ENCODE data around the gene UACA. TPM values are rescaled to one million over a fixed set of nuclear protein-coding genes. Genes with fewer than 3 reads are reported as not detected.
A peak's percentile ranks its signal among the peaks of the same experiment; 100 is the strongest.

UACA gene
- total RNA-seq, 1 donor from 2014 or later: 100 TPM

- no peaks in the 10 kb centered on the region for H3K27me3 ChIP-seq (ENCODE audit: control insufficient read depth in 3 of 3, insufficient read depth in 3 of 3, low read length in 3 of 3)
- no peak overlapping the region for H3K9ac ChIP-seq (ENCODE audit: low read depth in 1 of 3, low read length in 3 of 3)
- no peak overlapping the region for H3K27ac ChIP-seq (ENCODE audit: low read depth, low read length)
- no peaks in the 10 kb centered on the region for H3K4me1 ChIP-seq (ENCODE audit: control insufficient read depth in 3 of 3, insufficient read depth in 3 of 3, low read length in 3 of 3)
- no peaks in the 10 kb centered on the region for H3K36me3 ChIP-seq (ENCODE audit: control insufficient read depth in 3 of 3, insufficient read depth in 3 of 3, low read length in 3 of 3)
- no peaks in the 10 kb centered on the region for H3K9me3 ChIP-seq (ENCODE audit: control insufficient read depth in 3 of 3, low read length in 3 of 3)
- no peak overlapping the region for H3K4me3 ChIP-seq (ENCODE audit: low read length in 3 of 3)
Observed at GRCh38 chr15:70783610-70784022, 20.3 kb upstream of the UACA start.

DNA sequence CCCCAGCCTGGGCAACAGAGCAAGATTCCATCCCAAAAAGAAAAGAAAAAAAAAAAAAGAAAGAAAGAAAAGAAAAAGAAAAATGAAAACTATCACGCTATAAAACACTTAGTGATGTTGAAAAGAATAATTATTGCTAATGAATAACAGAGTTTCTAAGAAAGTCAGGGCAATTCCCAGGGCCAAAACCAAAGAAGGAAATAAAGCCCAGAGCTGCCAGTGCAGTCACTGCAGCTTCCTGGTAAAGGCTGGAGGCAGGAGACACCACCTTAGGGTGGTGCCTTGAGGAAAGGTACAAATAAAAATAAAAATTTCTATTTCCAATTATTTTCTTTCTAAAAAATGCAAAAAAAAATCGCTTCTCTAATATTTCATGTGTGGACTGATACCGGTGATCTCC is 19.7 kb upstream of the UACA start:
- Histone ChIP-seq H3K4me1 (ENCODE audit: control insufficient read depth in 3 of 3, insufficient read depth in 3 of 3, low read length in 3 of 3) (no peaks in the 10 kb centered on the region), H3K4me3 (ENCODE audit: low read length in 3 of 3) (no peak overlapping the region), H3K36me3 (ENCODE audit: control insufficient read depth in 3 of 3, insufficient read depth in 3 of 3, low read length in 3 of 3) (no peaks in the 10 kb centered on the region), H3K9me3 (ENCODE audit: control insufficient read depth in 3 of 3, low read length in 3 of 3) (no peaks in the 10 kb centered on the region), H3K27me3 (ENCODE audit: control insufficient read depth in 3 of 3, insufficient read depth in 3 of 3, low read length in 3 of 3) (no peaks in the 10 kb centered on the region), H3K9ac (ENCODE audit: low read depth in 1 of 3, low read length in 3 of 3) (no peak overlapping the region), H3K27ac (ENCODE audit: low read depth, low read length) (no peak overlapping the region)

GRCh38 chr15:70781236-70781635 is 17.9 kb upstream of the UACA start:
- Histone ChIP-seq H3K27me3 (ENCODE audit: control insufficient read depth in 3 of 3, insufficient read depth in 3 of 3, low read length in 3 of 3) (no peaks in the 10 kb centered on the region), H3K9me3 (ENCODE audit: control insufficient read depth in 3 of 3, low read length in 3 of 3) (no peaks in the 10 kb centered on the region), H3K36me3 (ENCODE audit: control insufficient read depth in 3 of 3, insufficient read depth in 3 of 3, low read length in 3 of 3) (no peaks in the 10 kb centered on the region), H3K4me1 (ENCODE audit: control insufficient read depth in 3 of 3, insufficient read depth in 3 of 3, low read length in 3 of 3) (no peaks in the 10 kb centered on the region), H3K27ac (ENCODE audit: low read depth, low read length) (no peak overlapping the region), H3K9ac (ENCODE audit: low read depth in 1 of 3, low read length in 3 of 3) (no peak overlapping the region), H3K4me3 (ENCODE audit: low read length in 3 of 3) (no peak overlapping the region)

GRCh38 chr15:70778258-70779076 is 15.1 kb upstream of the UACA start:
- Histone ChIP-seq H3K27ac (ENCODE audit: low read depth, low read length) (no peak overlapping the region), H3K27me3 (ENCODE audit: control insufficient read depth in 3 of 3, insufficient read depth in 3 of 3, low read length in 3 of 3) (no peaks in the 10 kb centered on the region), H3K9ac (ENCODE audit: low read depth in 1 of 3, low read length in 3 of 3) (no peak overlapping the region), H3K4me1 (ENCODE audit: control insufficient read depth in 3 of 3, insufficient read depth in 3 of 3, low read length in 3 of 3) (no peaks in the 10 kb centered on the region), H3K4me3 (ENCODE audit: low read length in 3 of 3) (no peak overlapping the region), H3K9me3 (ENCODE audit: control insufficient read depth in 3 of 3, low read length in 3 of 3) (no peaks in the 10 kb centered on the region), H3K36me3 (ENCODE audit: control insufficient read depth in 3 of 3, insufficient read depth in 3 of 3, low read length in 3 of 3) (no peaks in the 10 kb centered on the region)

DNA sequence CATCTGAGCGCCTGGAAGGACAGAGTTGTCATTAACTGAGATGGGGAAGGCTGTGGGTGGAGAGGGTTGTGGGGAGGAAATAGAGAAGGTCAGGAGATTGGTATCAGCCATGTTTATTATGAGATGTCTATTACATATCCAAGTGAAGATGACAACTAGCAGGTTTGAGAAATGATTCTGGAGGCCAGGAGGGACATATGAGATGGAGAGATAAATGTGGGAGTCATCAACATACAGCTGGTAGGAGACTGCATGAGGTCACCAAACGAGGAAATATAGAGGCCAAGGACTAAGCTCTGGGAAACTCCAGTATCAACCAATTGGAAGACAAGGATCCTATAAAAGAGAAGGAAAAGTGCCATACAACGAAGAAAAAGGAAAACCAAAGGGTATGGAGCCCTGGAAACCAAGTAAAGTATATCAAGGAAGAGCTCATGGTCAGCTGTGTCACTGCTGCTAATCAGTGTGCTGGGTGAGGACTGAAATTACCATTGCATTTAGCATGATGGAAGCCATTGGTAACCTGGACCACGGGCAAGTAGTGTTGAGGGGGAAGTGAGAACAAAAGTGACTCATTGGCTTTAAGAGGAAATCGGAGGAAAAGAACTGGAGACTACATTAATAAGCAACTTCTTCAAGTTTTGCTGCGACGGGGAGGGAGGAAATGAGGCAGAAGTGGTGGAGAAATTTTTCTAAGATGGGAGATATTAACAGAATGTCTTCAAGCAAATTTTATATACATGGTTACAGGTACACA is 14.0 kb upstream of the UACA start:
- Histone ChIP-seq H3K36me3 (ENCODE audit: control insufficient read depth in 3 of 3, insufficient read depth in 3 of 3, low read length in 3 of 3) (no peaks in the 10 kb centered on the region), H3K4me3 (ENCODE audit: low read length in 3 of 3) (no peak overlapping the region), H3K4me1 (ENCODE audit: control insufficient read depth in 3 of 3, insufficient read depth in 3 of 3, low read length in 3 of 3) (no peaks in the 10 kb centered on the region), H3K9me3 (ENCODE audit: control insufficient read depth in 3 of 3, low read length in 3 of 3) (no peaks in the 10 kb centered on the region), H3K9ac (ENCODE audit: low read depth in 1 of 3, low read length in 3 of 3) (no peak overlapping the region), H3K27ac (ENCODE audit: low read depth, low read length) (no peak overlapping the region), H3K27me3 (ENCODE audit: control insufficient read depth in 3 of 3, insufficient read depth in 3 of 3, low read length in 3 of 3) (no peaks in the 10 kb centered on the region)

DNA sequence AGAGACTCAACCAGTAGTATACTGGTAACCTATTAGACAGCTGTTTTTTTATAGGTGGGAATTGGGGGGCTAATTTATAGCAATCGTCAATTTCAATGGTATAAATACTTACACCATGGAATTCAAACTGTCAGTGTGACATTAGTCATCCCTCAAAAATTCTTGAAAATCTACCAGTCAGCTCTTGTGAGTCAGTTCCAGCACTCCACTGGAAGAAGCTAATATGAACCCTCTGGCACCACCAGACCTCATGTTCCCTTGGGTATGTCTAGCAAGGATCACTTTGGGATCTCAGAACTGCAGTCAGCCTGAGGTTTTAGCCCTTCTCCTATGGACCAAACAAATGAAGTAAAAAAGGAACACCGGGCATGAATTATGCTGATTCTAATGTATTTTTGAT is 11.8 kb upstream of the UACA start:
- H3K9me3 ChIP-seq (ENCODE audit: control insufficient read depth in 3 of 3, low read length in 3 of 3): no peaks in the 10 kb centered on the region
- H3K4me1 ChIP-seq (ENCODE audit: control insufficient read depth in 3 of 3, insufficient read depth in 3 of 3, low read length in 3 of 3): peaks cover 9 to 12% (median 10%) of the 10 kb centered on the region in 3 donors
- H3K27me3 ChIP-seq (ENCODE audit: control insufficient read depth in 3 of 3, insufficient read depth in 3 of 3, low read length in 3 of 3): no peaks in the 10 kb centered on the region
- H3K4me3 ChIP-seq (ENCODE audit: low read length in 3 of 3): no peak overlapping the region
- no peak overlapping the region for H3K27ac ChIP-seq (ENCODE audit: low read depth, low read length)
- no peaks in the 10 kb centered on the region for H3K36me3 ChIP-seq (ENCODE audit: control insufficient read depth in 3 of 3, insufficient read depth in 3 of 3, low read length in 3 of 3)
- H3K9ac ChIP-seq (ENCODE audit: low read depth in 1 of 3, low read length in 3 of 3): no peak overlapping the region

GRCh38 chr15:70772402-70772801 is 9.0 kb upstream of the UACA start:
- no peaks in the 10 kb centered on the region for H3K27me3 ChIP-seq (ENCODE audit: control insufficient read depth in 3 of 3, insufficient read depth in 3 of 3, low read length in 3 of 3)
- no peak overlapping the region for H3K27ac ChIP-seq (ENCODE audit: low read depth, low read length)
- no peaks in the 10 kb centered on the region for H3K9me3 ChIP-seq (ENCODE audit: control insufficient read depth in 3 of 3, low read length in 3 of 3)
- H3K4me1 ChIP-seq (ENCODE audit: control insufficient read depth in 3 of 3, insufficient read depth in 3 of 3, low read length in 3 of 3): peaks cover 9 to 12% (median 10%) of the 10 kb centered on the region in 3 donors
- H3K4me3 ChIP-seq (ENCODE audit: low read length in 3 of 3): no peak overlapping the region
- H3K36me3 ChIP-seq (ENCODE audit: control insufficient read depth in 3 of 3, insufficient read depth in 3 of 3, low read length in 3 of 3): no peaks in the 10 kb centered on the region
- no peak overlapping the region for H3K9ac ChIP-seq (ENCODE audit: low read depth in 1 of 3, low read length in 3 of 3)

DNA sequence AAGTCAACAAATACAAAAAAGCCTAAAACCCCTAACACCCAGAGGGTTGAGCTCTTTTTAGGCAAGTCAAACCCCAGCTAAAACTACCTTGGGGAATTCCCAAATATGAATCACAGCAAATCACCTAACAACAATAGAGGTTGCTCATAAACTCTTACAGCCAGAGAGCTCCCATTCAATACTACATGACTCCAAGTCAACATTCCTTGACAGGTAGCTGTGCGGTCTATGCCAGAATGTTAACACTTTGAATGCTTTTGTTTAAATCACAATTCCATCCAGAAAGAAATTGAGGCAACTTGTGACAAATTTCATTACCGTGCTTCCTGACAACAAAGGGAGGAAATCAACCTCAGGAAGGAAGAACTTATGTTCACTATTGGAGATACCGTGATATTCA is 7.5 kb upstream of the UACA start:
- peaks cover 16 to 19% (median 17%) of the 10 kb centered on the region in 3 donors for H3K4me1 ChIP-seq (ENCODE audit: control insufficient read depth in 3 of 3, insufficient read depth in 3 of 3, low read length in 3 of 3)
- no peak overlapping the region for H3K9ac ChIP-seq (ENCODE audit: low read depth in 1 of 3, low read length in 3 of 3)
- H3K27ac ChIP-seq (ENCODE audit: low read depth, low read length): no peak overlapping the region

DNA sequence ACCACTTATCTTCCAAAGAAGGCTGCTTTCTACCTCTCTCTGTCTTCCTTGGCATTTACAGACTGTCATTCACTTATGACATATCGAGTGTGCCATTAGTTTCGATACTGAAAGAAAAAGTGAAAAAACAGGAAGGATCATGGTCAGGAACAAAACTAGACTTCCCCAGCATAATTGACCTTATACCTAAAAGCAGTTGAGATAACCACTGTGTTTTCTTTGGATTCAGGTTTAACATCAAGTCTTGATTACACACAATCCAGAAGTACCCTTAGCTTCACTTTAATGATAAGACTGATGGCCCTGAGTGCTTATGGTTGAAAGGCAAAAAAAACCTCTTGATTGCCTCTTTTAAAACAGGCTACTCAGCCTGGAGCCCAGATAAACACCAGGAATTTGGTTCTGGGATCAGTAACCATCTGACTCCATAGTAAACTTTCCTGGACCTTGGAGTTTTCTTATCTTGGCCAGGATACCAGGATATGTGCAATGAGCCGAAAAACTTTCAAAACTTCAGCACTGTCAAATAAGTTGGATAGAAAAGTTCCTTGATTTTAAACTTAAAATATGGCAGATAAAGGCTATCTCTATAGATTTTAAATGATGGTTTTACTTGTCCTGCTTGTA is 5.0 kb upstream of the UACA start:
- no peaks in the 10 kb centered on the region for H3K9me3 ChIP-seq (ENCODE audit: control insufficient read depth in 3 of 3, low read length in 3 of 3)
- peak overlapping the region; percentile 37 for H3K27ac ChIP-seq (ENCODE audit: low read depth, low read length)
- no peak overlapping the region for H3K4me3 ChIP-seq (ENCODE audit: low read length in 3 of 3)
- peaks cover 18 to 32% (median 31%) of the 10 kb centered on the region in 3 donors for H3K4me1 ChIP-seq (ENCODE audit: control insufficient read depth in 3 of 3, insufficient read depth in 3 of 3, low read length in 3 of 3)
- H3K36me3 ChIP-seq (ENCODE audit: control insufficient read depth in 3 of 3, insufficient read depth in 3 of 3, low read length in 3 of 3): no peaks in the 10 kb centered on the region
- H3K27me3 ChIP-seq (ENCODE audit: control insufficient read depth in 3 of 3, insufficient read depth in 3 of 3, low read length in 3 of 3): no peaks in the 10 kb centered on the region
- H3K9ac ChIP-seq (ENCODE audit: low read depth in 1 of 3, low read length in 3 of 3): no peak overlapping the region

More for the DNA sequence above, 7.5 kb upstream of the UACA start:
- H3K9me3 ChIP-seq (ENCODE audit: control insufficient read depth in 3 of 3, low read length in 3 of 3): no peaks in the 10 kb centered on the region
- H3K36me3 ChIP-seq (ENCODE audit: control insufficient read depth in 3 of 3, insufficient read depth in 3 of 3, low read length in 3 of 3): no peaks in the 10 kb centered on the region
- no peaks in the 10 kb centered on the region for H3K27me3 ChIP-seq (ENCODE audit: control insufficient read depth in 3 of 3, insufficient read depth in 3 of 3, low read length in 3 of 3)
- no peak overlapping the region for H3K4me3 ChIP-seq (ENCODE audit: low read length in 3 of 3)

GRCh38 chr15:70767667-70768066 is 4.3 kb upstream of the UACA start:
- H3K4me3 ChIP-seq (ENCODE audit: low read length in 3 of 3): no peak overlapping the region
- no peak overlapping the region for H3K9ac ChIP-seq (ENCODE audit: low read depth in 1 of 3, low read length in 3 of 3)
- peak overlapping the region; percentile 37 for H3K27ac ChIP-seq (ENCODE audit: low read depth, low read length)
- no peaks in the 10 kb centered on the region for H3K27me3 ChIP-seq (ENCODE audit: control insufficient read depth in 3 of 3, insufficient read depth in 3 of 3, low read length in 3 of 3)
- peaks cover 0 to under 1% (median 0%) of the 10 kb centered on the region in 3 donors for H3K36me3 ChIP-seq (ENCODE audit: control insufficient read depth in 3 of 3, insufficient read depth in 3 of 3, low read length in 3 of 3)
- no peaks in the 10 kb centered on the region for H3K9me3 ChIP-seq (ENCODE audit: control insufficient read depth in 3 of 3, low read length in 3 of 3)
- H3K4me1 ChIP-seq (ENCODE audit: control insufficient read depth in 3 of 3, insufficient read depth in 3 of 3, low read length in 3 of 3): peaks cover 18 to 32% (median 31%) of the 10 kb centered on the region in 3 donors
